ENCODE data around the gene ESPNL.

DNA sequence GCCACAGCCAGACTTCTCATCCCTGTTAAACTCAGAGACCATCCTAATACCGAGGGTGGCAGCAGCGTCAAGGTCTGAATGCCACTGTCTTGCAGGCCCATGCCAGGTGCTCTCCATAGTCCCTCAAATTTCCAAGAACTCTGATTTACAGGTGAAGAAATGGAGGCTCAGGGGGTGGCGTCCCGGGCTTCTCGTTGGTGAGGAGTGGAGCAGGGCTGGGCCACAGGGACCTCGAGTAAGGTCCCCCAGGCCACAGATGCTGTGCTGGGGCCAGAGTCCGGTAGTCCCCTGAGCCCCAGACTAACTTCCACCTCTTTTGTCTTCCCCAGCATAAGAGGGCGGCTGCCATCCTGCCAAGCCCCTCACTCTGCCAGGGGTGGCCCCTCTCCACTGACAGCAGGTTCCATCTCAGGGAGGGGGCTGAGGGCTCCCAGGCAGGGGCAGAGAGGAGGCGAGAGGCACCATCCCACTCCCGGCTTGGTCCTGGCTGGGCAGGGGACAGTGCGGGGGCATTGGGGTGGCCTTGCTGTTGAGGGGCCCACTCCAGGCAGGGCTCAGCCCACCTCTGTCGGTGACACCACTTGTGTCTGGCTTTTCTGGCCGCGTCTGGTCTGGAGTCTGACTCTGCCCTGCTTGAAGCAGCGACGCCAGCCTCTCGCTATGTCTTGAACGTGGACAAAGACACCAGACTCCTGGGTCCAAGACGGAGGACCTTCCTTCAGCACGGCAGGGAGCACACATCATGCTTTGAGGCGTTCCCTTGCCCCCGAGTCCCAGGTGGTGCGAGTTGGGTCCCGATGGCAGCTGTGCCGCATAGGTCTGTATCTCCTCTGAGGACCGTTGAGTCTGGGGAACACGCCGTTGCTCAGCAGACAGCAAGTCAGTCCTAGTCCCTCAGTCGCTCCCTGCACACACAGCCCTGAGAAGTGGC lies 22.4 kb downstream of the ESPNL start:
- TF ChIP-seq POLR2A (IDR thresholded peaks at IDR 0.05; ENCODE audit: low read length) (no peak), GATA1 (IDR thresholded peaks at IDR 0.05; ENCODE audit: low read depth, low read length) (no peak)
